Ammon's horn (tissue), 1 donor: ENCODE data around the gene MAPK8IP2.
"Not testable (repeated sequence)": the region's sequence is repeated elsewhere in the genome, so short reads cannot be mapped to it uniquely, and the experiment has no call there.

ENCODE experiments used
- DNase-seq: peaks from one replicate; pipeline ENCODE4 v3.0.0-alpha.2; 2016; ENCODE audit warnings: low spot score

The MAPK8IP2 gene

DNA sequence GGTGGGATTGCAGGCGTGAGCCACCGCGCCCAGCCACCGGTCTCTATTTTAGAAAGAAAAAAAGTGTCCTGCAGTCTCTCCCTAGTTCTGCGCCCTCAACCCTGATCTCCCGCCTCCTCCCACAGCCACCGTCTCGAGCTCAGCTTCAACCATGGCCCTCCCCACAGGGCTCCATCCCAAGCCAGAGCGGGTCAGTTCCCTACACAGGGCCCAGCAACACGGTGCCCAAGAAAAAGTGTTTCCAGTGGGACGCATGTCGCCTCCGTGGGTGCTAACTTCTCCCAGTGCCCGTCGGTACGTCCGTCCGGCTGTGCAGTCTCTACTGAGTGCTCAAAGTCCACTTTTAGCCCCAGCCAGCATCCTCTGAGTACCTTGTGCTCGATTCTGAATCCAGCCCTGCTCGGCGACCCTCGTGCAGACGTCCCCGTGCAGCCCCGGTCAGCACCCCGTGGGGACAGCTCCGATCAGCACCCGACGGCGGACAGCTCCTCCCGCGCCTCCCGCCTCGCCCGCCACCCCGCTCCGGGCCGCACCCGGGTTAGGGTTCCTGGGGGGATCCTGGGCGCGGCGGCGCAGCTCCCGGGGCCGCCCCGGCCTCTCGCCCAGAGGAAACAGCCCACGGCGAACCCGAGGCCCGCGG is 657 bp upstream of the MAPK8IP2 start:
- DNase-seq: no peak

- DNase-seq: no peak
Measured at GRCh38 chr22:50600967-50601668, 525 bp downstream of the MAPK8IP2 start.

- DNase-seq: no peak
Measured at GRCh38 chr22:50601669-50602337, 1.2 kb downstream of the MAPK8IP2 start.

- DNase-seq: no peak
Measured at GRCh38 chr22:50602338-50602700, 1.7 kb downstream of the MAPK8IP2 start.

GRCh38 chr22:50603511-50604255 is 3.1 kb downstream of the MAPK8IP2 start:
- DNase-seq: no peak

DNA sequence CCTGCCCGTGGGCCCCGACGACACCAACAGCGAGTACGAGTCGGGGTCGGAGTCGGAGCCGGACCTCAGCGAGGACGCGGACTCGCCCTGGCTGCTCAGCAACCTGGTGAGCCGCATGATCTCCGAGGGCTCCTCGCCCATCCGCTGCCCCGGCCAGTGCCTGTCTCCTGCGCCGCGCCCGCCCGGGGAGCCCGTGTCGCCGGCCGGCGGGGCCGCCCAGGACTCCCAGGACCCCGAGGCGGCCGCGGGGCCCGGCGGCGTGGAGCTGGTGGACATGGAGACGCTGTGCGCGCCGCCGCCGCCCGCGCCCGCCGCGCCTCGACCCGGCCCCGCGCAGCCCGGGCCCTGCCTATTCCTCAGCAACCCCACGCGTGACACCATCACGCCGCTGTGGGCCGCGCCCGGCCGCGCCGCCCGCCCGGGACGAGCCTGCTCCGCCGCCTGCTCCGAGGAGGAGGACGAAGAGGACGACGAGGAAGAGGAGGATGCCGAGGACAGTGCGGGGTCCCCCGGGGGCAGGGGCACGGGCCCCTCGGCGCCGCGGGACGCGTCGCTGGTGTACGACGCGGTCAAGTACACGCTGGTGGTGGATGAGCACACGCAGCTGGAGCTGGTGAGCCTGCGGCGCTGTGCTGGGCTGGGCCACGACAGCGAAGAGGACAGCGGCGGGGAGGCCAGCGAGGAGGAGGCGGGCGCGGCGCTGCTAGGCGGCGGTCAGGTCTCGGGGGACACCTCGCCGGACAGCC is 3.8 kb downstream of the MAPK8IP2 start:
- no peak for DNase-seq

DNA sequence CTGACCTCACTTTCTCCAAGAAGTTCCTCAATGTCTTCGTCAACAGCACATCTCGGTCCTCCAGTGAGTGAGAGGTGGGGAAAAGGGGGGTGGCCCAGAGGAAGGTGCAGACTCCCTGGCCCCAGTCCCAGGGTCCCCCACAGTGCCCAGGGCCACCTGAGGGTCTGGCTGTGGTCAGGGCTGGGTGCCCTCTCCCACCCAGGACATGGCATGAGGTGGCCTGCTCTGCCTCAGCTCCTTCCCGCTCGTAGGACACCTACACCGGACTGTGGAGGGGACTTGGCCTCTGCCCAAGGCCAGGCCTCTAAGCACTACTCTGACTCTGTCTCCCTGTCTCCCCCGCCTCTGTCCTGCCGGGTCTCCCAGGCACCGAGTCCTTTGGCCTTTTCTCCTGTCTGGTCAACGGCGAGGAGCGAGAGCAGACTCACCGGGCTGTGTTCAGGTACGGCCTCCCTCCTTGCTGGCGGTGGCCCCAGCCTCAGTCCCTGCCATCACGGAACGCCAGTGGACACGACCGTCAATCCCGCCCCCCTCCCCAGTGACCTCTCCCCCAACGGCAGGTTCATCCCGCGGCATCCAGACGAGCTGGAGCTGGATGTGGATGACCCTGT is 4.5 kb downstream of the MAPK8IP2 start:
- no peak for DNase-seq

GRCh38 chr22:50605613-50606074 is 5.1 kb downstream of the MAPK8IP2 start:
- DNase-seq: no peak

- DNase-seq: no peak
Measured at GRCh38 chr22:50606165-50606945, 5.8 kb downstream of the MAPK8IP2 start.

DNA sequence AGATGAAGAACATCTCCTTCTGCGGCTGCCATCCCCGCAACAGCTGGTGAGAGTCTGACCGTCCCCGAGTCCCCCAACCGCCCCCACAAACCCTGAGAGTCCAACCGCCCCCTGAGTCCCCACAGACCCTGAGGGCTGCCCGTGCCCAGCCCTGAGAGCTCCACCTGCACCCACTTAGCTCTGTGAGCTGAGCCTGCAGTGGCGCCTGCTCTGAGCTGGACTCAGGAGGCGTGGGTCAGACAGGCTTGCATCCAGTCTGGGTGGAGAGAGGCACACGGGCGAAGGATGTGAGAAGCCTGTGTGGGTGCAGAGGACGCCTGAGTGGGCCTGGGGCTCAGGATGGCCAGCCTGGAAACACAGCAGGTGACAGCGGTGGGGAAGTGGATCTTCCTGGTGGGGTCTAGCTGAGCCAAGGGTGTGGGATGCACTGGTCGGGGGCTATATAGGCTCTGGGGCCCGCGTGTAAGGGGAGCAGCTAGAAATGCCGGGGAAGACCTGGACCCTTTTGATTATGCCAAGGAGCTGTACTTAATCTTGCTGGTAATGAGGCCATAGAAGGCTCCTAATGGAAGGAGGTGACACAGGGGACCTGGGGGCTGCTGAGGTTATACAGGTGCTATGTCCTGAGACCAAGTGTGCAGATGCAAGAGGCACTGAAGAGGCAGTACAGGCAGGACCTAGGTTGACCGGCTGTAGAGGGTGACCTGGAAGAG is 6.5 kb downstream of the MAPK8IP2 start:
- DNase-seq: no peak

DNA sequence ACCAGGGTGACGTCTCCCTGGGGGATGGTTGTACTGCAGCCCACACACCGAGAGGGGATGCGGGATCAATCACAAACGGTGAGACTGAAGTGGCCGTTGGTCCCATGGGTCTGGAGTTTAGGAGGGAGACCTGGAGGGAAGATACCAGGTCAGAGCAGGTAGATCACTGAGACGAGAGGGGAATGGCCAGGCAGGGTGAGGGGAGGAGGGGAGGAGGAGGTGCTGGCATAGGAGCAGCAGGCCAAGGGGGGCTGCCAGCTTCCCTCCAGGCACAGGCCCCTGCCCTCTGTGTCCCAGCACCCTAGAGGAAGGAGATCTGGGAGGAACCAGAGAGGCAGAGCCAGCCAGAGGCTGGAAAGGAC is 7.0 kb downstream of the MAPK8IP2 start:
- DNase-seq: no peak

DNA sequence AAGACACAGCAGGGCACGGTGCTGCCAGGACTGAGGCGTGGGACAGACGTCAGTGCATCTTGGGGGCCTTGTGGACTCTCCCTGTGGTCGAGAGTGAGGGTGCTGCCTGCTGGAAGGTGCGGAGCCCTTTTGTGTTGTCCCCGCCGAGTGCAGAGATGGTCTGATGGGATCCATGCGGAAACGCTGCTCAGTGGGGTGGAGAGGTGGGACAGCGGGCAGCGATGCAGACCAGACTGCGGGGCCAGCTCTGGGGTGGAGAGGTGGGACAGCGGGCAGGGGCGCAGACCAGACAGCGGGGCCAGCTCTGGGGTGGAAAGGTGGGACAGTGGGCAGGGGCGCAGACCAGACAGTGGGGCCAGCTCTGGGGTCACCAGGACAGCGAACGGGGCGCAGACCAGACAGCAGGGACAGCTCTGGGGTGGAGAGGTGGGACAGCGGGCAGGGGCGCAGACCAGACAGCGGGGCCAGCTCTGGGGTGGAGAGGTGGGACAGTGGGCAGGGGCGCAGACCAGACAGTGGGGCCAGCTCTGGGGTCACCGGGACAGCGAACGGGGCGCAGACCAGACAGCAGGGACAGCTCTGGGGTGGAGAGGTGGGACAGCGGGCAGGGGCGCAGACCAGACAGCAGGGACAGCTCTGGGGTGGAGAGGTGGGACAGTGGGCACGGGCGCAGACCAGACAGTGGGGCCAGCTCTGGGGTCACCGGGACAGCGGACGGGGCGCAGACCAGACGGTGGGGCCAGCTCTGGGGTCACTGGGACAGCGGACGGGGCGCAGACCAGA is 7.7 kb downstream of the MAPK8IP2 start:
- not testable (repeated sequence) for DNase-seq

- DNase-seq: no peak
Measured at GRCh38 chr22:50608996-50609395, 8.4 kb downstream of the MAPK8IP2 start.

DNA sequence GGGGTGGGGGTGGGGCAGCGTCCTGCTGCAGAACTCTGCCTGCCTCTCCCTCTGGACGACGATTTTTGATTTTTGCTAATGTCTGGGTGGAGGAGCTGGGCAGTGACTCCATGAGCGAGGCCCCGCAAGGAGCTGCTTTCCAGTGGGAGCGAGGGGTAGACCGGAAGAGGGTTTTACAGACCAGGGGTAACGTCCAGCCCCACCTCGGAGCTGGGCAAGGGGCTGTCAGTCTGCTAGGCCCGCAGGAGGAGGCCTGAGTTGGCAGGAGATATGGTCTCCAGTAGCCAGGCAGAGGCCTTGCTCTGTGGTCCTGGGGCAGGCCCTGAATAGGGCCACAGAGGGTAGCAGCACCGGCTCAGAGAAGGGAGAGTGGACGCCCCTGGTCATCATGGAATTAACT is 9.0 kb downstream of the MAPK8IP2 start:
- DNase-seq: no peak

DNA sequence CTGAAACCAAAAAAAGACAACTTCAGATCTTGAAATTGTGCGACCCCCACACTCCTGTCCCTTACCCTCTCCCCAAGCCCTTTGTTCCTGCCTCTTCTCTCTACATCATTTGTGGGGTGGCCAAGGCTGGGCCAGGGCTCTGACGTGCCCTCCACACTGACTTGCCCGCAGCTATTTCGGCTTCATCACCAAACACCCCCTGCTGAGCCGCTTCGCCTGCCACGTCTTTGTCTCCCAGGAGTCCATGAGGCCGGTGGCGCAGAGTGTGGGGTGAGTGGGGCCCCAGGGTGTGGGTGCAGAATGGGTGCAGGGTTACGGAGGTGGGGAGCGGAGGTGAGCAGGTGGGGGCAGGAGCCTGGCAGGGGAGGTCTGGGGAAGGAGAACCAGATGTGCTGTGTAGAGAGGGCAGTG is 9.5 kb downstream of the MAPK8IP2 start:
- no peak for DNase-seq

- DNase-seq: no peak
Measured at GRCh38 chr22:50610581-50610980, 10.0 kb downstream of the MAPK8IP2 start.

- DNase-seq: no peak
Measured at GRCh38 chr22:50611341-50612060, 10.9 kb downstream of the MAPK8IP2 start.

DNA sequence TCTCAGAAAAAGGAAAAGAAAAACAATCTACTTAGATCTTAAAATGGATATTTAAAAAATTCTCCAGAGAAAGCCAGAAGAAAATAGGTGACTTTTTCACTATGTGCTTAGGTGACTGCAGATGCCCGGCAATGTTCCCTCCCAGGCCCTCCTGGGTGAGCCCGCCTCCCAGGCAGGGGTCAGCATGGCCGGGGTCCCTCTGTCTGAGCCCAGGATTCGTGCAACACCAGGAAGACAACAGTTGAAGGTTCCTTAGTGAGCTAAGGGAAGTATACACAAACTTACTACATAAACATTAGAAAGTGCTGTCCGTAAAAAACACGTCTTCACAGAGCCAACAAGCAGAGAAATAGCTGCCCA is 11.6 kb downstream of the MAPK8IP2 start:
- no peak for DNase-seq
